Loucy (cell line): ENCODE measurements around the gene NIN.

Source experiments
- EZH2phosphoT487 ChIP-seq: fragments of 200-600 bp; IDR thresholded peaks from 2 replicates; pipeline ENCODE4 v1.6.1; 2018; ENCODE audit warnings: antibody characterized with exemption, mild to moderate bottlenecking, moderate library complexity, borderline replicate concordance
- TF ChIP-seq, protein P1 (sequence below): fragments of 200-600 bp; sonication (generic); conservative IDR thresholded peaks from 2 replicates; pipeline ENCODE4 v1.5.1; 2014; ENCODE audit warnings: mild to moderate bottlenecking, antibody characterized with exemption, low read length

DNA sequence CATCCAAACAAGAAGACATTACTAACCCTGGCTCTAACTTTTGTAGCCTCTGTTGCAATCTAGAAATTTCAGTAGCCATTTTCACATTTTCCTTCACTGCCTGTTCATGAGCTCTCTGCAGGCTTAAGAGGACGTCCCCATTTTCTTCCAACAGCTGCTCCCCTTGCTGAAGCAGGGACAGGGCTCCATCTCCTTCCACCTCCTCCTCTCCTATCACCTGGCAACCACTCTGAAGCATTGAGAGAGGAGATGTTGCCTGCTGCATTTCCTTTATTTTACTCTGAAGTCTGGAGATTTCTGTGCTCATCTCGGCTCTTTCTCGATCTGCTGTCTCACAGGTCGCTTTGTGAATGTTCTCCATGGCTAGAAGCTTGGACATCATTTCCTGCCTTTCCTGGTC is 73.3 kb downstream of the NIN start:
- TF ChIP-seq, protein P1, sequence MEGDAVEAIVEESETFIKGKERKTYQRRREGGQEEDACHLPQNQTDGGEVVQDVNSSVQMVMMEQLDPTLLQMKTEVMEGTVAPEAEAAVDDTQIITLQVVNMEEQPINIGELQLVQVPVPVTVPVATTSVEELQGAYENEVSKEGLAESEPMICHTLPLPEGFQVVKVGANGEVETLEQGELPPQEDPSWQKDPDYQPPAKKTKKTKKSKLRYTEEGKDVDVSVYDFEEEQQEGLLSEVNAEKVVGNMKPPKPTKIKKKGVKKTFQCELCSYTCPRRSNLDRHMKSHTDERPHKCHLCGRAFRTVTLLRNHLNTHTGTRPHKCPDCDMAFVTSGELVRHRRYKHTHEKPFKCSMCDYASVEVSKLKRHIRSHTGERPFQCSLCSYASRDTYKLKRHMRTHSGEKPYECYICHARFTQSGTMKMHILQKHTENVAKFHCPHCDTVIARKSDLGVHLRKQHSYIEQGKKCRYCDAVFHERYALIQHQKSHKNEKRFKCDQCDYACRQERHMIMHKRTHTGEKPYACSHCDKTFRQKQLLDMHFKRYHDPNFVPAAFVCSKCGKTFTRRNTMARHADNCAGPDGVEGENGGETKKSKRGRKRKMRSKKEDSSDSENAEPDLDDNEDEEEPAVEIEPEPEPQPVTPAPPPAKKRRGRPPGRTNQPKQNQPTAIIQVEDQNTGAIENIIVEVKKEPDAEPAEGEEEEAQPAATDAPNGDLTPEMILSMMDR = no peak
- TF ChIP-seq EZH2phosphoT487 = no peak
